ENCODE results near the gene PES1. TPM values are rescaled to one million over a fixed set of nuclear protein-coding genes. Genes with fewer than 3 reads are reported as not detected.
"Not testable (repeated sequence)": the region's sequence is repeated elsewhere in the genome, so short reads cannot be mapped to it uniquely, and the experiment has no call there.

The PES1 gene
- total RNA-seq, 3 donors from 2014 or later = 45.3 to 65.1 (median 56.4) TPM

DNA sequence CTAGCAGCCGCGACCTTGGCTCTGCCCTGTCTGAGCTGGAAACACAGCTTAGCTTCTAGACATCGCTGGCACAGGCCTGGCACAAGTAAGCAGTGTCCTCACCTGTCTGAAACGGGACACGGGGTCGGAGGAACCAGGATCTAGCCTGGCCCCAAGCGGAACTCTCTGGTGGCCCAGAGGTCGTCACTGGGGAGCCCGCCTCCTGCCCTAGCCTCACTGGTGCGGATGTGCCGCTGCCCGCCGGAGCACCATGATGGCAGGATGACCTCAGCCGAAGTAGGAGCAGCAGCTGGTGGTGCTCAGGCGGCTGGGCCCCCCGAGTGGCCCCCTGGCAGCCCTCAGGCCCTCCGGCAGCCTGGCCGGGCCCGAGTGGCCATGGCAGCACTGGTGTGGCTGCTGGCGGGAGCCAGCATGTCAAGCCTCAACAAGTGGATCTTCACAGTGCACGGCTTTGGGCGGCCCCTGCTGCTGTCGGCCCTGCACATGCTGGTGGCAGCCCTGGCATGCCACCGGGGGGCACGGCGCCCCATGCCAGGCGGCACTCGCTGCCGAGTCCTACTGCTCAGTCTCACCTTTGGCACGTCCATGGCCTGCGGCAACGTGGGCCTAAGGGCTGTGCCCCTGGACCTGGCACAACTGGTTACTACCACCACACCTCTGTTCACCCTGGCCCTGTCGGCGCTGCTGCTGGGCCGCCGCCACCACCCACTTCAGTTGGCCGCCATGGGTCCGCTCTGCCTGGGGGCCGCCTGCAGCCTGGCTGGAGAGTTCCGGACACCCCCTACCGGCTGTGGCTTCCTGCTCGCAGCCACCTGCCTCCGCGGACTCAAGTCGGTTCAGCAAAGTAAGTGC is 44.7 kb upstream of the PES1 start:
- TF ChIP-seq POLR2A (IDR thresholded peaks at IDR 0.05) (no peak), POLR2AphosphoS5 (IDR thresholded peaks at IDR 0.05) (no peak)
- TF ChIP-seq, protein P1, sequence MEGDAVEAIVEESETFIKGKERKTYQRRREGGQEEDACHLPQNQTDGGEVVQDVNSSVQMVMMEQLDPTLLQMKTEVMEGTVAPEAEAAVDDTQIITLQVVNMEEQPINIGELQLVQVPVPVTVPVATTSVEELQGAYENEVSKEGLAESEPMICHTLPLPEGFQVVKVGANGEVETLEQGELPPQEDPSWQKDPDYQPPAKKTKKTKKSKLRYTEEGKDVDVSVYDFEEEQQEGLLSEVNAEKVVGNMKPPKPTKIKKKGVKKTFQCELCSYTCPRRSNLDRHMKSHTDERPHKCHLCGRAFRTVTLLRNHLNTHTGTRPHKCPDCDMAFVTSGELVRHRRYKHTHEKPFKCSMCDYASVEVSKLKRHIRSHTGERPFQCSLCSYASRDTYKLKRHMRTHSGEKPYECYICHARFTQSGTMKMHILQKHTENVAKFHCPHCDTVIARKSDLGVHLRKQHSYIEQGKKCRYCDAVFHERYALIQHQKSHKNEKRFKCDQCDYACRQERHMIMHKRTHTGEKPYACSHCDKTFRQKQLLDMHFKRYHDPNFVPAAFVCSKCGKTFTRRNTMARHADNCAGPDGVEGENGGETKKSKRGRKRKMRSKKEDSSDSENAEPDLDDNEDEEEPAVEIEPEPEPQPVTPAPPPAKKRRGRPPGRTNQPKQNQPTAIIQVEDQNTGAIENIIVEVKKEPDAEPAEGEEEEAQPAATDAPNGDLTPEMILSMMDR (IDR thresholded peaks at IDR 0.05) = no peak
- intact Hi-C loops (cut with DNase I; ENCODE audit: low total_unique reads) = no loop called here
- peak overlapping the region; percentile 89 to 94 for H3K27ac ChIP-seq

DNA sequence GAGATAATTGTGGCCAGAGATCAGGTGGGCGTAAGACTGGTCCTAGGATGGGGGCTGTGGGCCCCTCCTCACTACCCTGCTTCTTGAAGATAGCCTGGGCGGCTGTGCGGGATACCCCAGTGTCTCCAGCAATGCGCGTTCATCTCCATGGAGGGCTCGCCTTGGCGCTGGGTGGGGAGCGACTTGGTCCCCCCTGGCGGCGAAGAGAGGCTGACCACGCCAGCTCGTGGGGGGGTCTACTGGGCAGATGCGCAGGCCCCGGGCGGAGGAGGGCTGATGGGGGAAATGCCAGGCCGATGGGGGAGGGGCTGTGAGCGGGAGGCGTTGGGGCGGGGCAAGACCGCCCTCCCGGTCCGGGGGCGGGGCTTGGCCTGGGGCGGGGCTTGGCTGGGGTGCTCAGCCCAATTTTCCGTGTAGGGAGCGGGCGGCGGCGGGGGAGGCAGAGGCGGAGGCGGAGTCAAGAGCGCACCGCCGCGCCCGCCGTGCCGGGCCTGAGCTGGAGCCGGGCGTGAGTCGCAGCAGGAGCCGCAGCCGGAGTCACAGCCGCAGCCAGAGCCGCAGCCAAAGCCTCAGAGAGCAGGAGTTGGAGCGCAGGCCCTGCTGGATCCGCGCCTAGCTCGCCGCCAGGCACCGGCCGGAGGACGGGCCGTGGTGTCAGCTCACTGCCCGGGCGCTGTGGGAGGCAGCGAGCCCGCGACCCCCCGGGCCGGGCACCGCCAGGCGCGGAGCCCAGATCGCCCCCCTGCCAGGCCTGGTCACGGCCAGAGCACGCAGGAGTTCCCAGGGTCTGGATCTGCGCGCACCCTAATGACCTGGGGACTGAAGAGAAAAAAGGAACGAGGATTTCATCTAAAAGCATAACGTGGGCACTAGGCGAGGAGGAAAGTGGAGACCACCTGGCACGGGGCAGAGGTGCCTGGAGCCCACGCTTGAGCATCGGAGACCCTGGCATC is 43.8 kb upstream of the PES1 start, which contains the start of gene SLC35E4:
SLC35E4 (plus strand) TSS at position 509 of the 953 bp plus-strand sequence. CDS start 670 bp downstream, outside the sequence.
- H3K4me3 ChIP-seq = peak within 1 kb of the TSS; percentile 57 to 90 (median 63)
- H3K27me3 ChIP-seq = no peaks in the 10 kb centered on the region
- H3K4me1 ChIP-seq = peaks cover 10 to 13% of the 10 kb centered on the region in 2 donors
- peak; percentile 89 to 94 for DNase-seq (ENCODE audit: low spot score in 2 of 2)
- no peaks in the 10 kb centered on the region for H3K9me3 ChIP-seq
- no peak for TF ChIP-seq POLR2AphosphoS5 (IDR thresholded peaks at IDR 0.05)
- TF ChIP-seq, protein P1 (IDR thresholded peaks at IDR 0.05) = peak; percentile 9 to 28 (median 24)
- peak; percentile 40 for TF ChIP-seq POLR2A (IDR thresholded peaks at IDR 0.05)
- intact Hi-C loops (cut with DNase I; ENCODE audit: low total_unique reads) = no loop called here
- peak within 1 kb of the TSS; percentile 89 to 94 for H3K27ac ChIP-seq
- no peaks in the 10 kb centered on the region for H3K36me3 ChIP-seq

More for the DNA sequence above, 44.7 kb upstream of the PES1 start:
- no peaks in the 10 kb centered on the region for H3K27me3 ChIP-seq
- H3K4me3 ChIP-seq = peak overlapping the region; percentile 57 to 90 (median 63)
- DNase-seq (ENCODE audit: low spot score in 2 of 2) = peak in 1 of 2 donors; percentile 28
- no peaks in the 10 kb centered on the region for H3K9me3 ChIP-seq
- H3K4me1 ChIP-seq = peaks cover 10 to 13% of the 10 kb centered on the region in 2 donors
- no peaks in the 10 kb centered on the region for H3K36me3 ChIP-seq

DNA sequence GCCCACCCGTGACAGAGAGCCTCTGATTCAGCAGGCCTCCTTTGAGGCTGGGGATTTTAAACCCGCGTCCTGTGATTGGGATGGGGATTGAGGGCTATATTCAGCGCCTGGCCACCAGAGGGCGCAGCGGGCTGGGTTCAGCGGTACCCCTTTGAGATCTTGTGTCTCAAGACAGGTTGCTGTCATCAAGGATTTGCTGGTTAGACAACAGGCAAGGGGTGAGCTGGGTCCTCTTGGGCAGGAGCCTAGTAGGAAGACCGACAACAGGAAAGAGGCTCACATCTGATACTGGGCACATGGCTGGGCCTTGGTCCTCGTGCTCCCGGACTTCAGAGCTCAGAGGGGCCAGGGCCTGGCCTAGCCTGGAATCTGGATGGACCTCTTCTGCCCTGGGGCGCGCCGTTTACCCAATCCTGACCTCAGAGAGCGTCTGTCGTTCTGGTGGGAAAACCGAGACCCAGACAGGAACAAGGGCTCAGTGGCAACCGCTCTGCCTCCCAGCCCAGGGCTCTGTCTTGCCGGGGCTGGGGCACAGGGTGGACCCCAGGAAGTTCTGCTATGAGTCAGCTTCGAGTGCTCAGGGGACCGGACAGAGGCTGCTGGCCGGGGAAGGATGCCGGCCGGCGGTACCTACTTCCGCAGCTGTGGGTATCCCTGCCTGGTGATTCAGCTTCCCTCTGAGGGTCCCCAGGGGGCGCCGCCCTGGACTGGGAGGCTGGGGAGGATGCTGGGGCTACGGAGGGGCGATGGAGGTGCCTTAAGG is 42.9 kb upstream of the PES1 start:
- Histone ChIP-seq H3K27ac (peak overlapping the region; percentile 89 to 94), H3K27me3 (no peaks in the 10 kb centered on the region), H3K4me3 (peak overlapping the region; percentile 57 to 90 (median 63)), H3K36me3 (no peaks in the 10 kb centered on the region), H3K9me3 (no peaks in the 10 kb centered on the region), H3K4me1 (peaks cover 10 to 13% of the 10 kb centered on the region in 2 donors)
- DNase-seq (ENCODE audit: low spot score in 2 of 2) = peak; percentile 80 to 89
- intact Hi-C loops (cut with DNase I; ENCODE audit: low total_unique reads) = no loop called here
- TF ChIP-seq, protein P1 (IDR thresholded peaks at IDR 0.05) = peak; percentile 95 to 97 (median 96)
- TF ChIP-seq POLR2AphosphoS5 (IDR thresholded peaks at IDR 0.05) (peak in 2 of 3 donors; percentile 17 to 46), POLR2A (IDR thresholded peaks at IDR 0.05) (no peak)

DNA sequence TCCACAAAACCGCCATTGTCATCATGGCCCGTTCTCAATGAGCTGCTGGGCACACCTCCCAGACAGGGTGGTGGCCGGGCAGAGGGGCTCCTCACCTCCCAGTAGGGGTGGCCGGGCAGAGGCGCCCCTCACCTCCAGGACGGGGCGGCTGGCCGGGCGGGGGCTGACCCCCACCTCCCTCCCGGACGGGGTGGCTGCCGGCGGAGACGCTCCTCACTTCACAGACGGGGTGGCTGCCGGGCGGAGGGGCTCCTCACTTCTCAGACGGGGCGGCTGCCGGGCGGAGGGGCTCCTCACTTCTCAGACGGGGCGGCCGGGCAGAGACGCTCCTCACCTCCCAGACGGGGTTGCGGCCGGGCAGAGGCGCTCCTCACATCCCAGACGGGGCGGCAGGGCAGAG is 39.8 kb upstream of the PES1 start:
- H3K27ac ChIP-seq; H3K27me3 ChIP-seq; DNase-seq (ENCODE audit: low spot score in 2 of 2); intact Hi-C loops (cut with DNase I; ENCODE audit: low total_unique reads); H3K36me3 ChIP-seq; H3K9me3 ChIP-seq; H3K4me1 ChIP-seq; H3K4me3 ChIP-seq: not testable (repeated sequence)

DNA sequence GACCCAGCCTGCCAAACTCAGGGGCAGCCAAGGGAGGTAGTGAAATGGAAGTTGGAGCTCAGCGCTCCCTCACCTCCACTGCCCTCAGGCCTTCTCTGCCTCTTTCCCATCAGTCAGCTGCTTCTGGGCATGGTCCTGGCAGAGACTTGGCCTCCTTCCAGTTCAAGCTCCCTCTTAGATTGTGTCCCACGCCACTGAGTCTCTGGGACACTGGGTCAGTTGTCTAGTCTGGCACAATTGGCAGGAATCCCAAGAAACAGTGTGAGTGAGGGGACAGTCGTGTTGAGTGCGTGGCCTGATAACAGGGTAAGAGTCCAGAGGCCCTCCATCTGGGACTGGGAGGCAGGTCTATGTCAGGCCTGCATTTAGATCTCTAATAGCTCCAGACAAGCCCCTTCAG is 36.8 kb upstream of the PES1 start:
- Histone ChIP-seq H3K27ac (no peak overlapping the region), H3K27me3 (no peaks in the 10 kb centered on the region), H3K36me3 (no peaks in the 10 kb centered on the region), H3K9me3 (no peaks in the 10 kb centered on the region), H3K4me3 (no peak overlapping the region), H3K4me1 (no peaks in the 10 kb centered on the region)
- intact Hi-C loops (cut with DNase I; ENCODE audit: low total_unique reads) = no loop called here
- TF ChIP-seq POLR2AphosphoS5 (IDR thresholded peaks at IDR 0.05) = no peak
- no peak for DNase-seq (ENCODE audit: low spot score in 2 of 2)
